ES-I3 (cell line): ENCODE measurements around the gene SAMD1.

Experiments
- H3K36me3 ChIP-seq: 2 replicates; pipeline ENCODE4 v1.6.1; 2013; ENCODE audit warnings: mild to moderate bottlenecking, low read length, control low read depth, moderate library complexity; ENCODE audit not compliant: insufficient read depth
- H3K4me1 ChIP-seq: 2 replicates; pipeline ENCODE4 v1.6.1; 2013; ENCODE audit warnings: mild to moderate bottlenecking, control low read depth, low read length; ENCODE audit not compliant: insufficient read depth
- H3K9ac ChIP-seq: 2 replicates; pipeline ENCODE4 v1.6.1; 2013; ENCODE audit warnings: low read depth, mild to moderate bottlenecking, low read length, moderate library complexity
- H3K9me3 ChIP-seq: 2 replicates; pipeline ENCODE4 v1.6.1; 2013; ENCODE audit warnings: mild to moderate bottlenecking, low read length, moderate library complexity; ENCODE audit not compliant: control insufficient read depth, insufficient read depth

Gene SAMD1

DNA sequence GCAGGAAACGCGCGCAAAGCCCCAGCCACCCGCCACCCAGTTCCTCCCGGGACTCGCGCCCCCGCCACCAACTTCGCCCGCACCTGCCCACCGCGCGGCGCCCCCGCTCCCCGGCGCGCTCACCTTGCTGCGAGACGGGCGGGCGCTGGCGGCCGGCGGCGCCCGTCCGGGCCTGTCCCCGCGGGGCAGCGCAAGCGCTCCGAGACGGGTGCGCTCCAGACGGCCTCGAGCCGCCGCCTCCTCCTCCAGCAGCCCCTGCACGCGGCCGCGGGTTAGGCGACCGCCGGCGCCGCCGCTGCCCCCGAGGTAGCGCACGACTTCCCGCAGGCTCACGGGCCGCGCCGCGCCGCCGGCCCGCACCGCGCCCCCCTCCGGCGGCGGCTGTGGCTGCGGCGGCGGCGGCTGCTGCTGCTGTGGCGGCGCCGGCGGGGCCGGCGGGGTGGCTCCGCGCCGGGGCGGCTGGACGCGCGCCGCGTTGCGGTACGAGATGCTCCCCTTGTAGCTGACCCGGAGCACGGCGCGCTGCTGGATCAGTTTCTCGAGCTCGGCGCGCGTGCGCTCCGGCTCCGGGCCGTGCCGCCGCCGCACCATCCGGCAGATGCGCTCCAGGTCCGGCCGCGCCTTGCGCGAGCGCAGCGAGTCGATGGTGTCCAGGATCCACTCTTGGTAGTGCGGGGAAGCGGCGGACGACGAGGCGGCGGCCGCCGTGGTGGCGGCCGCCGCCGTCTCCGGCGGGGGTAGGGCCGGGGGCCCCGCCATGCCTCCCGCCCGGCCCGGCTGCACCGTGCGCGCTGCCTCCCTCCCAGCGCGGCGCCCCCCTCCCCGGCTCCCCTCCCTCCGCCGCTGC is 666 bp downstream of the SAMD1 start:
- Histone ChIP-seq H3K9me3 (no peaks in the 10 kb centered on the region; the same call in 1 of the 2 replicates), H3K9ac (peak overlapping the region; percentile 60), H3K36me3 (no peaks in the 10 kb centered on the region), H3K4me1 (no peaks in the 10 kb centered on the region; the same call in 1 of the 2 replicates)

DNA sequence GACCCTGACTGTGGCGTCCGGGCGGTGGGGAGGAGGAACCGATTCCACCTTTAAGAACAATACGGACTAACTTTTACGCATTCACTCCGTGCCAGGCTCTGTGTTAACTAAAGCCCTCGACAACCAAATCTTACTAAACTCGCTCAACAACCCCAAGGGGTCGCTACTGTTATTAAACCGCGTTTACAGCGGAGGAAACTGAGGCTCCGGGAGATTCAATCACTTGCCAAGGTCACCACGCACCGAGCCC is 1.2 kb downstream of the SAMD1 start:
- Histone ChIP-seq H3K36me3 (no peaks in the 10 kb centered on the region), H3K9ac (peak overlapping the region; percentile 60), H3K9me3 (no peaks in the 10 kb centered on the region; the same call in 1 of the 2 replicates), H3K4me1 (no peaks in the 10 kb centered on the region; the same call in 1 of the 2 replicates)

DNA sequence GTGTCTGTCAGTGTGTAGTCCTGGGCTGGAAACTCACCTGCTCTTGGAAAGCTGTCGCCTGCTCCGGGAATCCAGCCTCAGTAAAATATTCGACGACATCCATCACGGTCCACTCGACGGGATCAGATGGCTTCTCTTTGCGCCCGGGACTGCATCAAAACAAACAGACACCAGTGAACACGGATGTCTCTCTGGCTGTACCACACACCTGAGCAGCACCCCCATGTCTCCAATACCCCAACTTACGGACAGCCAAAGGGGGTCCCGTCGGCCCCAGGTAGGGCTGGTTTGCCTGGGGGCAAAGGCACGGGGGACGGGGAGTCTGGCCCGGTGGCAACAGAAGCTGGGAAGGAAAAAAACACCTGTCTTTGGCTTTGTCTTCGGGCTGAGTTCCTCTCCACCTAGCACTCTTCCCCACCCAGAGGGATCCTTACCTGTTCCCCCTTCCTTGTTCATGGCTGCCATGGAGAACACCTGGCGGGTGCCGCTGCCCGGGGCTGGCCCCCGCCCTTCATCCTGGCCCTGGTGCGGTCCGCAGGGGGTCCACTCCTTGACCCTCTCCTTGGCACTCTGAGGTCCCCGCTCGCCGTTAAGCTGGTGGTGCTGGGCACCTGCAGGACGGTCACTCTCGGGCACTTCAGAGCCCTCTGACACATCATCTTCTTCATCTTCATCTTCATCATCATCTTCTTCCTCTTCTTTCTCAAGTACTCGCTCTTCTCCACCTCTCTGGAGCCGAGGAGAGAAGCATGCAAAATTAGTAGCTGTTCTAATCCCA is 1.7 kb downstream of the SAMD1 start:
- no peaks in the 10 kb centered on the region; the same call in 1 of the 2 replicates for H3K9me3 ChIP-seq
- no peaks in the 10 kb centered on the region for H3K36me3 ChIP-seq
- H3K9ac ChIP-seq = peak overlapping the region; percentile 60
- no peaks in the 10 kb centered on the region; the same call in 1 of the 2 replicates for H3K4me1 ChIP-seq

DNA sequence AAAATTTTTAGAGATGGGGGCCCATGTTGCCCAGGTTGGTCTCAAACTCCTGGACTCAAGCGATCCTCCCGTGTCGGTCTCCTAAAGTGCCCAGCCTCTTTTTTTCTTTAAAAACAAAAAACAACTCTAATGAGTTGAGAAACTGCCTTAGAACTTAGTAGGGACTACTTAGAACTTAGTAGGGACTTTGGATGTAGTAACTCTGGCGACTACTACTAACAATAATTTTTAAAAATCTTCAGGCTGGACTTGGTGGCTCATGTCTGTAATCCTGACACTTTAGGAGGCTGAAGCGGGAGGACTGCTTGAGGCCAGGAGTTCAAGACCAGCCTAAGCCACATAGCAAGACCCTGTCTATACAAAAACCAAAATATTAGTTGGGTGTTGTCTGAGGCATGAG is 4.5 kb downstream of the SAMD1 start:
- Histone ChIP-seq H3K4me1 (no peaks in the 10 kb centered on the region), H3K9ac (peak overlapping the region; percentile 70; the same call in 1 of the 2 replicates), H3K36me3 (no peaks in the 10 kb centered on the region), H3K9me3 (no peaks in the 10 kb centered on the region)

DNA sequence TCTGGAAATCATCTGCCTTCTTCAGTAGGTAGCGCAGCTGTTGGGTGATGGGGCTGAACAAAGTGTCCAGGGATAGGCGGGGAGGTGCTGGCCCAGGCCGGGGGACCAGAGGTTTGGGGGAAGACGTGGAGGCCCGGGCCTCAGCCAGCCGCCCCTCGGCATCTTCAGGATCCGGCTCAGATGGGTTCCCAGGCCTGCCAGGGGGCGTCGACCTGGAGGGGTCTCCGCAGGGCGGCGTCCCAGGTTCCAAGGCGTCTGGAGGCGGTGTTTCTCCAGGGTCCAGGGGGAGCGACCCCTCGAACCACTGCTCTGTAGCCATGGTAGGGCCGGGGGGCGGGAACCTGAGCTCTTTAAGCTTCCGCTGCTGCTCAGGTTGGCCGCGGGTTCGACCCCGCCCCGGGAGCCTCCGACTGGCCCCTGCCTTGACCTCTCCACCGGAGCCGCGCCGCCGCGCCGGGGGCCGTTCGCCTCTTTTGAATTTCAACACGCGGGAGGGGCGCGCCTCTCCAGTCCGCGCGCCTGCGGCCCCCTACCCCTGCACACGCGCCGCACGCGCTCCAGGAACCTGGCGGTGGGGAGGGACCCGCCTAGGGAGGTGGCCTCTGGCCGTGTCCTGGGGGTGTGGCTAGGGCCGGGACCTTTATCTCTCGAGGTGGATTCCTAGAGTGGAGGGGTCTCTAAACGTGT is 5.1 kb downstream of the SAMD1 start, which contains the start of gene C19orf67:
C19orf67 (minus strand) TSS at position 475 of the 687 bp plus-strand sequence; CDS start at position 319, 156 bp downstream.
- Histone ChIP-seq H3K36me3 (no peaks in the 10 kb centered on the region), H3K9me3 (no peaks in the 10 kb centered on the region), H3K4me1 (no peaks in the 10 kb centered on the region), H3K9ac (peak within 1 kb of the TSS; percentile 70; the same call in 1 of the 2 replicates)

DNA sequence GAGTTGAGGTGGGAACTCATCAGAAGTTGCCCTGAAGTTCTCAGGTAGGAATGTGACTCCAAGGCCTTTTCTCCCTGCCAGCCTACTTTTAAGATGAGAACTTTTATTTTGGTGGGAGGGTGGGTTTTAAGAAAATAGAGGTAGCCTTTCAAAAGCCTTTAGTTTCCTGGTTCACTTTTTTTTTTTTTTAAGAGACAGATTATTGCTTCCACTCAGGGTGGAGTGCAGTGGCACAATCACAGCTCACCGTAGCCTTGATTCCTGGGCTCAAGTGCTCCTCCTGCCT is 7.9 kb downstream of the SAMD1 start:
- no peaks in the 10 kb centered on the region for H3K36me3 ChIP-seq
- H3K9ac ChIP-seq = no peak overlapping the region
- H3K4me1 ChIP-seq = no peaks in the 10 kb centered on the region
- H3K9me3 ChIP-seq = no peaks in the 10 kb centered on the region

DNA sequence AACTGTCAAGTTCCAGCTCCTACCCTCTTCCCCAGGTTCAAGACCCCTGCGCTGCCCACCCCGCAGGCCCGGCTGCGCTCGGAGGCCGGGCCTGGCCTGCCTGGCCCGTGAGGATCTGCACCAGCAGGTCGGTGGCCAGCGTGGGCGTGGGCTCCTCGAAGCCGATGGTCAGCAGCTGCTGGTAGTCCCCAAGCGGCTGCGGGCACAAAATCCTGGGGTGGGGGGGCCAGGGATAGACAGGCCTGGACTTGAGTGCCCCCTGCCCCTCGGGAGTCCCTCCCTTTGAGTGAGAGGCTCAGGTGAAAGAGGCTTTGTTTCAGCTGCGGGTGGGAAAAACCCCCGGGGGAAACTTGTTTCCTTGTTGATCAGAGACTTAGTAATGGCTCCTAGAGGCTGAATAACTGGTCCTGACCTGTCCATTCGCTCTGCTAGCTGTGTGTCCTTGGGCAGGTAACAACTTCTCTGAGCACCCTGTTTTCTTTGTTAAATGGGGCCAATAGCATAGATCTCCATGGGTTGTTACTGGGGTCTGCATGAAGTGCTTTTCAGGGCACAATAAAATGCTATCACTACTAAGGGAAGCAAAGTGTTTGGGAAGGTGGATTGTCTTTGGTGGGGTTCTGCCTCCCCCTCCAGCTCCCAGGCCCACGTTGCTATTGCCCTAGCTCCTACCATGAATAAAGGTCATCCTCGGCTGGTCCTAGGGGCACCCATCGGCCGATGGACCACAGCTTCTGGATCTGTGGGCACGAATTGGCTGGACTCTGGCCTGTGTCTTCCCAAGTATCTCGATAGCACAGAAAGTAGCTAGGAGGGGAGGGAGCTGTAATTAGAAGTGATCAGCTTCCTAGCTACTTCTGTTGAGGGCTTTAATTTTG is 8.5 kb downstream of the SAMD1 start:
- no peaks in the 10 kb centered on the region for H3K36me3 ChIP-seq
- H3K9me3 ChIP-seq = no peaks in the 10 kb centered on the region
- H3K4me1 ChIP-seq = no peaks in the 10 kb centered on the region
- H3K9ac ChIP-seq = peak overlapping the region; percentile 66; the same call in 1 of the 2 replicates

DNA sequence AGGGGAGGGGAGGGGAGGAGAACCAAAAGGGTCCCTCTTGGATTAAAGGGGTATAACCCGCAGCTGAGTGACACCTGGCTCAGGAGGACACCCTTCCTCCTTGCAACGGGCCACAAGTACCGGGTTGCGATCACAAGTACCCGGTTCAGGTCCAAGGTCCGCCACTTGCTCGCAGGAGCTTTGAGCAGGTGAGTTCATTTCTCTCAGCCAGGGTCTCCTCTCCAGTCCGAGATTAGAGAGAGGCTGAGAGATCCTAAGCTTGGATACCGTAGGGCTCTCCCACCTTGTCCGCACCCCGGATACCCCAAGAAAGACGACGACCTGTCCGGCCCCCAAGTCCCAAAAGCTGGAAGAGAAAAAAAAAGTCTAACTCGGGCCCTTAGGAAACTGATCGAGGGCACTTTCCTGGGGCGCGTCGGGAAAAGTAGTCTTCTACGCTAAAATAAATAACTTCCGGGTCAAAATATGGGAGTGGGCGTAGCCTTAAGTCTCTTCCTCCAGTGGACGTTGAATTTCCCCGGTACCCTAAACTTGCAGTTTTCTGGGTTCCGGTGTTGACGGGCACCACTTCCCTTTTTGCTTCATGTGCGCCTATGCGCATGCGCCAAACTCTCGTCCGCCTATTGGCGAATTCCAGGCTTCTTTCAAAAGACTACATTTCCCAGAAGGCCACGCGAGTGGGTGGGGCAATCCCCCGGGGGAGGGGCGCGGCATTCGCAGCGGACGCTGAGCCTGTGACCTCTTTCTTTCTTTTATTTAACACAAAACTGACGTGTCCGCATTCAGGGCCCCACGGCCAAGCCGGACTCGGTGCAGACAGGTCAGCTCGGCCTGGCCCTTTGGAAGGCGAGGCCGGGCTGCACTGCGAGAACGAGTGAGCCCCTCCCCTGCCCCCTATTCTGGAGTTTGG is 9.4 kb downstream of the SAMD1 start:
- no peaks in the 10 kb centered on the region for H3K36me3 ChIP-seq
- no peaks in the 10 kb centered on the region for H3K9me3 ChIP-seq
- H3K4me1 ChIP-seq = no peaks in the 10 kb centered on the region
- H3K9ac ChIP-seq = peak overlapping the region; percentile 93

DNA sequence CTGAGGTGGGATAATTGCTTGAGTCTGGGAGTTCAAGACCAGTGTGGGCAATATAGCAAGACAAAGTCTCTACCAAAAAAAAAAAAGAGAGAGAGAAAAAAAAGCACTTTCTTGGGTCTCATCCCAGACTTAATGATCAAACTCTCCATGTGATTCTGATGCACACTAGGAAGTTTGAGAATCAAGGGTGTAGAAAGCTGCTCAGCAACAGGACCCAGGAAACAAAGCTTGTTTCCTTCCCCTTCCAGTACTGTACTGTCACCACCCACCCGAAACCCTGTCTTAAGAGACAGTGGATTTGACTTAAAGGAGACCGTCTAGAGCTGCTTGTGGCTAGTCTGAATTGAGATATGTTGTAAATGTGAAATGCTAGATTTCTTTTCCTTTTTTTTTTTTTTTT is 12.1 kb downstream of the SAMD1 start:
- Histone ChIP-seq H3K36me3 (no peaks in the 10 kb centered on the region), H3K9me3 (no peaks in the 10 kb centered on the region), H3K9ac (no peak overlapping the region), H3K4me1 (no peaks in the 10 kb centered on the region)

DNA sequence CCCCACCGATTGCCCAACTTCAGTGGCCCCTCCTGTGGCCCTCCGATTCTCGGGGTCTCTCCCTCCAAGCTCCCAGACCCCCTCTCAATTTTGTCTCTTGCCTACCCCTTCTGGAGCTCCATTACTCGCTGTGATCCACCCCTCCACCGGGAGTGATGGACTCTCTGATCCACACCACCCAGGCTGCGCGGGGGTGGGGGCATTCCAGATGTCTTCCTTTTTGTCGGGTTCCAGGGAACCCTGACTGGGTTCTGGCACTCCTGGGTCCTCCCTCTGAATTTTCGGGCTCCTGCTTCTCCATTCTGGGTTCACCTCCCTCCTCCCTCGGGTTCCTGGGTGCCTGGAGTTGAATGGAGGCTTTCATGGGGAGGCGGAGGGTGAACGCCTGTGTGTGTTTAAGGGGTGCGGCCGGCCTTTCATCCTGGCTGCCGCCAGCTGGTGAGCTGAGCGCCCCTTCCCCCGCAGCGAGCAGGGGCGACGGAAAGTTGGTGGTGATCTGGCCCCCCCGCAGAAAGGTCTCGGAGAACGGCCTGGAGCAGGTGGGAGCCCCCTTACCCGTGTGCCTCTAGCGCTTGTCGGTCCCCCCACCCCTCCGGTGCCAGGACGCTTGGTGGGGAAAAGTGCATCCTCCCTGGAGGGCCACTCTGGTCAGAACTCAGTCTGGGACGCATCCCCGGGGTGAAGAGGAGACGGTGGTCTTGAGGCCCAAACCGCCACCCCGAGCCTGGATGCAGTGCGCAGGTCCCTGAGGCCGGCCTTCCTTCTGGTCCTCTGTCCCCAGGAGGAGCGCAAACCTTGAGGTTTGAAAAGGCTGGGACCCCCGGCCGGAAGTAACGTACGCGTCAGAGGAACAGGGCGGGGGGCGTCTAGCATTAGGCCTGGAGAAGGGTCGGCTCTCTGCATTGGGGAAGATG is 16.4 kb downstream of the SAMD1 start:
- no peaks in the 10 kb centered on the region; the same call in 1 of the 2 replicates for H3K4me1 ChIP-seq
- H3K9me3 ChIP-seq = no peaks in the 10 kb centered on the region
- peak overlapping the region; percentile 74 for H3K9ac ChIP-seq
- H3K36me3 ChIP-seq = no peaks in the 10 kb centered on the region

DNA sequence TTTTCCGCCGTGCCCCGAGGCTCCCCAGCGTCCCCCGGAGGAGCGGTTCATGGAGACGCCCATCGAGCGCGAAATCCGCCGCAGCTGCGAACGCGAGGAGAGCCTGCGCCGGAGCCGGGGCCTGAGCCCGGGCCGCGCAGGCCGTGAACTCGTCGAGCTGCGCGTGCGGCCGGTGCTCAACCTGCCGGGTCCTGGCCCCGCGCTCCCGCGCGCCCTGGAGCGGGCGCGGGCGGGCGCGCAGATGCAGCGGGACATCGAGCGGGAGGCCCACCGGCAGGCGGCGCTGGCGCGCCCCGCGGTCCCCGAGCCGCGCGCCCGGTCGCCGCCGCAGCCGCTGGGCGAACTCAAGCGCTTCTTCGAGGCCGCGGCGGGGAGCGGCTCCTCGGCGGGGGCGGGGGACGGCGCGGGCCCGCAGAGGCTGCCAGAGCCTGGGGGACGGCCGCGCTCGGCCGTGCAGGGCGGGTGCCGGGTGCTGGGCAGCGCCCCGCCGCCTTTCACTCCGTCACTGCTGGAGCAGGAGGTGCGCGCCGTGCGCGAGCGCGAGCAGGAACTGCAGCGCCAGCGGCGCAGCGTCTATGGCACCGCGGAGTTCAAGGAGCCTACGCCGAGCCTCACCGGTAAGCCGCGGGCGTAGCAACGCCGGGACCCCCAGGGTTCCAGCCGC is 17.2 kb downstream of the SAMD1 start:
- no peaks in the 10 kb centered on the region; the same call in 1 of the 2 replicates for H3K4me1 ChIP-seq
- peak overlapping the region; percentile 74; the same call in 1 of the 2 replicates for H3K9ac ChIP-seq
- no peaks in the 10 kb centered on the region for H3K9me3 ChIP-seq
- no peaks in the 10 kb centered on the region for H3K36me3 ChIP-seq
